AG09309 (cell line): ENCODE results near the gene PLXNA4.

Source experiments
- DNase-seq: peaks from one replicate; pipeline ENCODE4 v3.0.0-alpha.2; 2010; ENCODE audit warnings: low read depth
- H3K4me3 ChIP-seq: 2 replicates; pipeline ENCODE4 v1.5.1; 2011; ENCODE audit warnings: mild to moderate bottlenecking, low read depth, low read length, moderate library complexity; ENCODE audit not compliant: control insufficient read depth
- TF ChIP-seq, protein P1 (sequence below): IDR thresholded peaks from 2 replicates; pipeline ENCODE4 v1.5.1; 2011; ENCODE audit warnings: mild to moderate bottlenecking, low read depth, low read length, inconsistent platforms; ENCODE audit not compliant: insufficient read depth, control insufficient read depth; ENCODE audit errors: missing control alignments

PLXNA4 gene

DNA sequence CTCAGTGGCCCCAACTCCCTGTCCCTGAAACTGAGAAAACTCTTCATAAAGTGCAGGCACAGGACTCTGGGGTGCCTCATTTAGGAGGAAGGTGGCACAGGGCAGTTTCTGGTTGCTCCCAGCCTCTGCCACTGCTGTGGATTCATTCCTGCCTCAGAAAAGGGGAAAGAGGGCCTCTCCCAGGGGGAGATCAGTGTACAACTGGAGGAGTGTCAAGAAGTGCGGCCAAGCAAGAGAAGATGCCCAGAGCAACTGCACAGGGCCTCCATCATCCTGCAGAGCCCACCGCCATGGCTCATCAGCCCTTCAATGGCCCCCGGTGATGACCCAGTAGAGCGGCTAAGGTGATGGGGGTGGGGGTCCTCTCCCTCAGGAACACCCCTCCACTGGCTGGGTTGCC, 150.3 kb downstream of the PLXNA4 start:
- DNase-seq, result no peak
- TF ChIP-seq, protein P1, sequence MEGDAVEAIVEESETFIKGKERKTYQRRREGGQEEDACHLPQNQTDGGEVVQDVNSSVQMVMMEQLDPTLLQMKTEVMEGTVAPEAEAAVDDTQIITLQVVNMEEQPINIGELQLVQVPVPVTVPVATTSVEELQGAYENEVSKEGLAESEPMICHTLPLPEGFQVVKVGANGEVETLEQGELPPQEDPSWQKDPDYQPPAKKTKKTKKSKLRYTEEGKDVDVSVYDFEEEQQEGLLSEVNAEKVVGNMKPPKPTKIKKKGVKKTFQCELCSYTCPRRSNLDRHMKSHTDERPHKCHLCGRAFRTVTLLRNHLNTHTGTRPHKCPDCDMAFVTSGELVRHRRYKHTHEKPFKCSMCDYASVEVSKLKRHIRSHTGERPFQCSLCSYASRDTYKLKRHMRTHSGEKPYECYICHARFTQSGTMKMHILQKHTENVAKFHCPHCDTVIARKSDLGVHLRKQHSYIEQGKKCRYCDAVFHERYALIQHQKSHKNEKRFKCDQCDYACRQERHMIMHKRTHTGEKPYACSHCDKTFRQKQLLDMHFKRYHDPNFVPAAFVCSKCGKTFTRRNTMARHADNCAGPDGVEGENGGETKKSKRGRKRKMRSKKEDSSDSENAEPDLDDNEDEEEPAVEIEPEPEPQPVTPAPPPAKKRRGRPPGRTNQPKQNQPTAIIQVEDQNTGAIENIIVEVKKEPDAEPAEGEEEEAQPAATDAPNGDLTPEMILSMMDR, result no peak
- H3K4me3 ChIP-seq, result no peak overlapping the region

DNA sequence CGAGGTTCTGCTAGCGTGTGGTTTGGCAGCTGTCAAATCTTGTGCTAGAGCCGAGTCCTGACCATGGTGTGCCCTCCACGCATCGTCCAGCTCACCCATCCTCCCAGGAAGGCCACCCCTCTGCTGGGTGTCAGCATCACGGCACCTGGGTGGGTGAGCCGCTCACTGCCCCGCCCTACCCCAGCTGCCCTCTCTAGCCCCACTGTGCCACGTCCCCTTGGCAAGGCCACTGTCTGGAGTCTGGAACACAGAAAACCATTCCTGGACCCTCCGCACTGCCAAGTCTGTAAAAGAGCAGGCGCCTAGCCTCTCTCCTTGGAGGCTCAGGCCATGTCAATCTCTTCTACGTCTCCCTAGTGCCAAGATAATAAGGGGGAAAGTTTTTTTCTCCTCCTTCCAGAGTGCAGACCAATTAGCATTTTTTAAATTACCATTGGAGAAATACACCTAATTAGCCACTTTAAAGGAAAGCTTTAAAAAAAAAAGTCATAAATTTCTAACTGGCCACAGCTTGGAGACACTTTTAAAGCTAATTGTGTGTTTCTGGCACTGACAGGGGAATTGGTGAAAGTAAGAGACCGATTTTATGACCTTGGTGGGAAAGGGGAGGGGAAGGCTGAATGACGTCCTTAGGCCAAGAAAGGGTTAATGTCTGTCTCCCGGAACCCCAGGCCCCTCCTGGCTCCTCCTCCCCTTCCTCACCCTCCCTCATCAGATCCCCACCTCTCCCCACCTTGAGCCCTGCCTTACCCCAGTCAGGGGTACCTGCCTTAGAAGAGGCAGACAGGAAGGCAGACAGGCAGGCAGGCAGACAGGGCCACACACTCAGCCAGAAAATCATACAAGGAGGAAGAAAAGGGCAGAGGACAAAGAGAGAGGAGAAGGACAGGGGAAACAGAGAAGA, 151.2 kb downstream of the PLXNA4 start:
- DNase-seq, result no peak
- TF ChIP-seq, protein P1, result no peak
- H3K4me3 ChIP-seq, result no peak overlapping the region

DNA sequence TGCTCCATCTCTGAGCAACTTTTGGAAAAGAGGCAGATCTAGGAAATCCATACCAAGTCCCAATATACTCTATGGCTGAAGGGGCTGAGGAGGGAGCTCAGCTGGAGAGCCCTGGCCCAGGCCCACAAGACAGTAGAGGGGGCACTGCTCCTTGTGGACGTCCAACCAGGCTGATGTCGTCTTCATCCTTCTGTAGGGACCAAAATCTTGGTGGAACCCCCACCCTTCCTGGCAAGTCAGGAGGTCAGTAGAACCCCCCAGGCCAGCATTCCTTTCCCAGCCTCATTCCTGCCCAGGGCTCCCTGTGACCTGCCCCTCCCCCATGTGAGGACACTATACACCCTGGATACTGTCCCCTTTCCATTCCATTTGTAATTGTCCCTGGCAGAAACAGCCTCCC, 152.0 kb downstream of the PLXNA4 start:
- DNase-seq, result no peak
- H3K4me3 ChIP-seq, result no peak overlapping the region
- TF ChIP-seq, protein P1, result no peak

DNA sequence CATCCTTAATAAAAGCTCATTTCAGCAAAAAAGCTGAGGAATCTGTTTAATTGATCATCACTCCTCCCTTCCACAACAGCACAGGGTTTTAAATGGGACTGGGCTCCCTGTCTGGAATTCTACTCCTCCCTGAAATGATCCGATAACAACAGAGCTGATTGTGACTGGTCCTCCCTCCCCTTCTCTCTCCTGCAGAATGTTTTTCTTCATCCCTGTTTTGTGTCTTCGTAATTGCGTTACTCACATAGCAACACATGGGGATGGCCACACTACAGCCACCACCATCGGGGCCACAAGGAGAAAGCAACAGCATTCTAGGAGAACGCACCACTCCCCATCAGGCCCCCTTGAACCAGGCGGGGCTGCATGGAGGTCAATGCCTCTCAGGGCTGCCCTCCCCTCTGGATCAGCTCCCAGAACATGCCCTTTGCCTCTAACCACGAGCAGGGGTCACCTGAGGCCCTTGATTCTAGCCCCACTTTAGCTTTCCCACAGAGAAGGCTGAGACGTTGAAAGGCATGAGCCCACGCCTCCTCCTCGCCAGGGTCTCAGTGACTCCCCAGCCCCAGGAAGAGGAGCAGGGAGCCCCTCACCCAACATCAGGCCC, 152.6 kb downstream of the PLXNA4 start:
- no peak overlapping the region for H3K4me3 ChIP-seq
- DNase-seq, result no peak
- TF ChIP-seq, protein P1, result no peak

DNA sequence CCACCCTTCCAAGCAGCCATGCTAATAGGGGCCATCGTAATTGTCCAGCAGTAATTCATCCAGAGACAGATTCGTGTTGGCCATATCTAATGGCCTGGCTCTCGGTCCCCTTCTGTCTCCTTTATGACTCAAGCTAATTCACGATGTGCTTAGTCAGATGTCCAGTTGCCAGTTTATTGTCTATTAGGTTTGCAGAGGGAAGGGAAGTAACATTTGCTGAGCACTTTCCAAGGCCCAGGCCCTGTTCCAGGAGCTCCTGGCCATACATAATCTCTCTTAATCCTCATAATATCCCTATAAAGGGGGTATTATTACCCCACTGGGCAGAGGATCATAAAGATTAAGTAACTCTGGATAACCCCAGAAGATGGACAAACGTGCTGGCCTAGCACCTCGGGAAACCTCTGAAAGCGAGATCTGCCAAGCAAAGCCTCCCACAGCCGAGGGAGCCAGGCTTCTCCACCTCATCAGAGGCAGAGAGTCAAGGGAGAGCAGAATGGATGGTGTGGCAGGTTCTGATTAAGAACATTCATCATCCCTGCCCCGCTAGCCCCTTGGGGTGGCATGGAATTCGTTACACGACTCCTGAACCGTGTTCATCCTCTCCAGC, 153.7 kb downstream of the PLXNA4 start:
- TF ChIP-seq, protein P1, result no peak
- H3K4me3 ChIP-seq, result no peak overlapping the region
- no peak for DNase-seq

DNA sequence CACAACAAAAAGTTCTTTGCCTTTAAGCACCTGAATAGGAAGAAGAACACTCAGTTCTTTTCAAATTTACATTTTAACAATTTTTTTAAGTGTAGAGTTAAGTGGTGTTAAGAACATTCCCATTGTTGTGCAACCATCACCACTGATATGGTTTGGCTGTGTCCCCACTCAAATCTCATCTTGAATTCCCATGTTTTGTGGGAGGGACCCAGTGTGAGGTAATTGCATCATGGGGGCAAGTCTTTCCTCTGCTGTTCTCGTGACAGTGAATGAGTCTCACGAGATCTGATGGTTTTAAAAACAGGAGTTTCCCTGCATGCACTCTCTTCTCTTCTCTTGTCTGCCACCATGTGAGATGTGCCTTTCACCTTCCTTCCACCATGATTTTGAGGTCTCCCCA, 155.7 kb downstream of the PLXNA4 start:
- TF ChIP-seq, protein P1, result no peak
- DNase-seq, result no peak
- no peak overlapping the region for H3K4me3 ChIP-seq
